ENCODE results near the gene GNAS. TPM values are rescaled to one million over a fixed set of nuclear protein-coding genes. Genes with fewer than 3 reads are reported as not detected.

The GNAS gene
- total and polyA plus RNA-seq, 9 of the 15 experiments (the other 6 are each of a cell fraction or from before 2014, with no cell fraction given) = 128 to 648 (median 266) TPM

DNA sequence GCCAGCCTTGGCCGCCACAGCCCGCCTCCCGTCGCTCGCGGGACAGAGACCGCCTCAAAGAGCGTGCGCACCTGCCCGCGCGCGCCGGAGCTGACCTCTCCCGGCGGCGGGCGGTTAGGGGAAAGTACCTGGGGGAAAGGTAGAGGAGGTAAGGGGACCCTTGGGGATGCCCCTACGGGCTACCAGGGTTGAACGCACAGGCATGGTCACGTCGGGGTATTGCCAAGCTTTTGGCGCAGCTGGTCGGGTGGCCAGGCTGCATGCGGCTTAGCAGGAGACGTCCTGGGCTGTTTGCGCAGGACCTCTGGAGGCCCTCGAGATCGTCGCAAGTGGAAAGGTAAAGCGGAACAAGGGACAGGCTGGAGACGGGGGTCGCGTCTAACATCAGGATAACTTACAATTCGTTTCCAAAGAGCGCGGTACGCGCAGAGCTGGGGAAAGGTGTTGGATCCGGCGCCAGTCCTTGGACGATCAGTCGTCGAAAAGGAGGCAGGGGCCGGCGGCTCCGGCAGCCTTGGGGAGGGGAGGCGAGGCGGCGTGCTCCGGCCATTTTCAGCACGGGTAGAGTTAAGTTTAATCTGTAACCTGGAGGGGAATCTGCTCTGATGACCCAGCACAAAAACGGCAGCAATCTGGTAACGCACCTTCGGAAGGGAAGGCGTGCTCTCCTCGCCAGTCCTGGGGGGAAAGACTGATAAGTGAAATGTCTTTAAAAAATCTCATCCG, 10.8 kb upstream of the GNAS start:
- DNase-seq (ENCODE audit: extremely low read depth in 1 of 4, low spot score in 3 of 4) = no peak
- Histone ChIP-seq H3K4me2 (ENCODE audit: insufficient read depth, low read length) (no peak overlapping the region), H3K4me3 (no peak overlapping the region), H3K4me1 (replicated peaks in 1 of 2; ENCODE audit: control insufficient read depth in 2 of 2, insufficient read depth in 2 of 2, low read length in 2 of 2) (peaks cover 0 to 12% of the 10 kb centered on the region in 2 experiments; a peak in 1 of 5 replicates), H3K36me3 (ENCODE audit: control insufficient read depth, insufficient read depth, low read length) (no peaks in the 10 kb centered on the region), H2AFZ (ENCODE audit: low read depth, low read length) (no peak overlapping the region), H3K9ac (ENCODE audit: insufficient read depth in 1 of 2, low read depth in 2 of 2, low read length in 2 of 2) (no peak overlapping the region), H3K27ac (ENCODE audit: extremely low read depth, low read depth, low read length) (no peak overlapping the region), H3K9me3 (replicated peaks; ENCODE audit: control insufficient read depth, insufficient read depth, low read depth, low read length) (no peaks in the 10 kb centered on the region), H4K20me1 (replicated peaks; ENCODE audit: control insufficient read depth, insufficient read depth, low read length) (0 out of 2 replicates have a peak, but pooled peaks cover 4% of the 10 kb centered on the region), H3K9me1 (ENCODE audit: control insufficient read depth, insufficient read depth, low read length) (no peaks in the 10 kb centered on the region), H3K79me2 (ENCODE audit: control insufficient read depth, insufficient read depth, low read length) (no peaks in the 10 kb centered on the region), H3K27me3 (ENCODE audit: control insufficient read depth in 2 of 2, insufficient read depth in 2 of 2, low read length in 2 of 2) (peaks cover 8 to 37% of the 10 kb centered on the region in 2 experiments; a peak in 3 of 5 replicates)
- ChIA-PET CTCF (ENCODE audit: low intra/inter-chr PET ratio) (no interaction called here), POLR2A (no interaction called here)
- no TSS peak for BruUV-seq (replicated peaks)
- WGBS (ENCODE audit: insufficient coverage, low coverage, missing lambda C conversion rate) = 50% methylated on average over 38 of the region's 58 CpGs
- ATAC-seq = no peak
- in situ Hi-C loops (cut with MboI) = loop anchor here (10.0 kb wide), 1 partner anchor 187 kb away; the partner anchor contains the start of gene STX16
- intact Hi-C loops (cut with micrococcal nuclease) = loop anchor here (1.0 kb wide), 1 partner anchor 23 kb away; no protein-coding TSS in a partner anchor
- no peak for FAIRE-seq
- TF ChIP-seq MTF1 (CRISPR knock-in tag; IDR thresholded peaks at IDR 0.05; ENCODE audit: borderline replicate concordance) = no peak
- TF ChIP-seq, protein P1, sequence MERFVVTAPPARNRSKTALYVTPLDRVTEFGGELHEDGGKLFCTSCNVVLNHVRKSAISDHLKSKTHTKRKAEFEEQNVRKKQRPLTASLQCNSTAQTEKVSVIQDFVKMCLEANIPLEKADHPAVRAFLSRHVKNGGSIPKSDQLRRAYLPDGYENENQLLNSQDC (CRISPR knock-in tag; IDR thresholded peaks at IDR 0.05) = no peak
- no peak for TF ChIP-seq WHSC1 (IDR thresholded peaks at IDR 0.05; ENCODE audit: low read length)
- no peak for TF ChIP-seq KDM5B (IDR thresholded peaks at IDR 0.05; ENCODE audit: insufficient replicate concordance, low read depth, low read length)
- TF ChIP-seq, protein P2, sequence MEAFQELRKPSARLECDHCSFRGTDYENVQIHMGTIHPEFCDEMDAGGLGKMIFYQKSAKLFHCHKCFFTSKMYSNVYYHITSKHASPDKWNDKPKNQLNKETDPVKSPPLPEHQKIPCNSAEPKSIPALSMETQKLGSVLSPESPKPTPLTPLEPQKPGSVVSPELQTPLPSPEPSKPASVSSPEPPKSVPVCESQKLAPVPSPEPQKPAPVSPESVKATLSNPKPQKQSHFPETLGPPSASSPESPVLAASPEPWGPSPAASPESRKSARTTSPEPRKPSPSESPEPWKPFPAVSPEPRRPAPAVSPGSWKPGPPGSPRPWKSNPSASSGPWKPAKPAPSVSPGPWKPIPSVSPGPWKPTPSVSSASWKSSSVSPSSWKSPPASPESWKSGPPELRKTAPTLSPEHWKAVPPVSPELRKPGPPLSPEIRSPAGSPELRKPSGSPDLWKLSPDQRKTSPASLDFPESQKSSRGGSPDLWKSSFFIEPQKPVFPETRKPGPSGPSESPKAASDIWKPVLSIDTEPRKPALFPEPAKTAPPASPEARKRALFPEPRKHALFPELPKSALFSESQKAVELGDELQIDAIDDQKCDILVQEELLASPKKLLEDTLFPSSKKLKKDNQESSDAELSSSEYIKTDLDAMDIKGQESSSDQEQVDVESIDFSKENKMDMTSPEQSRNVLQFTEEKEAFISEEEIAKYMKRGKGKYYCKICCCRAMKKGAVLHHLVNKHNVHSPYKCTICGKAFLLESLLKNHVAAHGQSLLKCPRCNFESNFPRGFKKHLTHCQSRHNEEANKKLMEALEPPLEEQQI (IDR thresholded peaks at IDR 0.05) = no peak
- no peak for TF ChIP-seq DDX20 (tag; IDR thresholded peaks at IDR 0.05; ENCODE audit: low read depth)
- no peak for TF ChIP-seq TBP (optimal IDR thresholded peaks at IDR 0.05; ENCODE audit: low read depth, low read length)
- no peak for TF ChIP-seq RCOR1 (IDR thresholded peaks at IDR 0.05; ENCODE audit: borderline replicate concordance in 1 of 2, low read depth in 2 of 2, low read length in 2 of 2)
- TF ChIP-seq, protein P3, sequence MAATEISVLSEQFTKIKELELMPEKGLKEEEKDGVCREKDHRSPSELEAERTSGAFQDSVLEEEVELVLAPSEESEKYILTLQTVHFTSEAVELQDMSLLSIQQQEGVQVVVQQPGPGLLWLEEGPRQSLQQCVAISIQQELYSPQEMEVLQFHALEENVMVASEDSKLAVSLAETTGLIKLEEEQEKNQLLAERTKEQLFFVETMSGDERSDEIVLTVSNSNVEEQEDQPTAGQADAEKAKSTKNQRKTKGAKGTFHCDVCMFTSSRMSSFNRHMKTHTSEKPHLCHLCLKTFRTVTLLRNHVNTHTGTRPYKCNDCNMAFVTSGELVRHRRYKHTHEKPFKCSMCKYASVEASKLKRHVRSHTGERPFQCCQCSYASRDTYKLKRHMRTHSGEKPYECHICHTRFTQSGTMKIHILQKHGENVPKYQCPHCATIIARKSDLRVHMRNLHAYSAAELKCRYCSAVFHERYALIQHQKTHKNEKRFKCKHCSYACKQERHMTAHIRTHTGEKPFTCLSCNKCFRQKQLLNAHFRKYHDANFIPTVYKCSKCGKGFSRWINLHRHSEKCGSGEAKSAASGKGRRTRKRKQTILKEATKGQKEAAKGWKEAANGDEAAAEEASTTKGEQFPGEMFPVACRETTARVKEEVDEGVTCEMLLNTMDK (IDR thresholded peaks at IDR 0.05; ENCODE audit: borderline replicate concordance, insufficient read depth, low read depth, low read length, poor library complexity, severe bottlenecking) = no peak
- no peak for TF ChIP-seq PTTG1 (tag; IDR thresholded peaks at IDR 0.05; ENCODE audit: low read depth)
- TF ChIP-seq IFI16 (CRISPR knock-in tag; IDR thresholded peaks at IDR 0.05) = no peak
- TF ChIP-seq, protein P4, sequence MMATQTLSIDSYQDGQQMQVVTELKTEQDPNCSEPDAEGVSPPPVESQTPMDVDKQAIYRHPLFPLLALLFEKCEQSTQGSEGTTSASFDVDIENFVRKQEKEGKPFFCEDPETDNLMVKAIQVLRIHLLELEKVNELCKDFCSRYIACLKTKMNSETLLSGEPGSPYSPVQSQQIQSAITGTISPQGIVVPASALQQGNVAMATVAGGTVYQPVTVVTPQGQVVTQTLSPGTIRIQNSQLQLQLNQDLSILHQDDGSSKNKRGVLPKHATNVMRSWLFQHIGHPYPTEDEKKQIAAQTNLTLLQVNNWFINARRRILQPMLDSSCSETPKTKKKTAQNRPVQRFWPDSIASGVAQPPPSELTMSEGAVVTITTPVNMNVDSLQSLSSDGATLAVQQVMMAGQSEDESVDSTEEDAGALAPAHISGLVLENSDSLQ (IDR thresholded peaks at IDR 0.05) = no peak
